ENCODE measurements around the gene CACNA1S. TPM values are rescaled to one million over a fixed set of nuclear protein-coding genes. Genes with fewer than 3 reads are reported as not detected.

CACNA1S gene
- total and polyA plus RNA-seq, 2 of the 4 experiments (the other 2 are of a cell fraction) = not detected

DNA sequence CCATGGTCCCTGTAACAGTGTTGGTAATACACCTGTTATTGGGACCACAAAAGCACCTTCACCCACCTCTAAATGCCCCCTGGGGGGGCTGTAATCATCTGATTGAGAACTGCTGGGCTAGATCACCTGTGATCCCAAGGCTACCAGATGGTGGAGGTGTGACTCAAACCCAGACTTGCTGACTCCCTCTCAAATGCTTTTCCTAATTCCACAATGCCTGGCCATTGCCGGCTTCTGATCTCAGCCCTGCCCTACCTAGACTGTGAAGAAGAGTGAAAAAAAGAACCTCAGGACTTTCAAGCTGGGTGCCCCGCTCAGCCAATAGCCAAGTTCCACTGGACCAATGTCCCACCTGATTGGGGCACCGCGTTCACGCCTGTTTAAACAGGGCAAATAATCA is 32.5 kb upstream of the CACNA1S start:
- Histone ChIP-seq H2BK120ac (ENCODE audit: low read depth, low read length) (no peak overlapping the region), H3K27ac (ENCODE audit: insufficient read depth, low read length) (no peak overlapping the region), H3K36me3 (ENCODE audit: control insufficient read depth, insufficient read depth, low read length) (peaks cover 80% of the 10 kb centered on the region), H3K9me3 (ENCODE audit: control insufficient read depth, insufficient read depth, low read length) (no peaks in the 10 kb centered on the region), H3K56ac (ENCODE audit: extremely low read depth, insufficient read depth, low read length) (no peak overlapping the region), H2BK20ac (ENCODE audit: low read depth, low read length) (no peak overlapping the region), H3K9me1 (ENCODE audit: insufficient read depth, low read length) (no peaks in the 10 kb centered on the region), H3K4me1 (ENCODE audit: control insufficient read depth, insufficient read depth, low read length) (no peaks in the 10 kb centered on the region), H4K91ac (ENCODE audit: insufficient read depth, low read depth, low read length) (no peak overlapping the region), H3K4ac (ENCODE audit: low read depth, low read length) (no peak overlapping the region), H2BK5ac (ENCODE audit: low read depth, low read length, poor library complexity, severe bottlenecking) (no peak overlapping the region), H2BK15ac (ENCODE audit: low read depth, low read length) (no peak overlapping the region), H3K23ac (ENCODE audit: low read depth, low read length) (no peak overlapping the region), H4K5ac (ENCODE audit: low read depth, low read length) (no peak overlapping the region), H3K4me2 (ENCODE audit: low read depth, low read length) (no peak overlapping the region), H3K27me3 (ENCODE audit: control insufficient read depth, insufficient read depth, low read length) (no peaks in the 10 kb centered on the region), H4K20me1 (ENCODE audit: insufficient read depth, low read length) (peaks cover 7% of the 10 kb centered on the region; the same call in 1 of the 2 replicates), H2AK9ac (replicated peaks; ENCODE audit: low read depth, low read length, poor library complexity) (no peak overlapping the region), H3K9ac (ENCODE audit: low read depth, low read length) (no peak overlapping the region), H3K14ac (replicated peaks; ENCODE audit: low read depth, low read length) (no peak overlapping the region), H3K79me1 (ENCODE audit: low read depth in 1 of 2, low read length in 2 of 2) (peaks cover 0 to 14% of the 10 kb centered on the region in 2 experiments; a peak in 2 of 4 replicates), H3K18ac (ENCODE audit: low read depth, low read length) (no peak overlapping the region), H4K8ac (ENCODE audit: low read depth in 2 of 2, low read length in 2 of 2) (no peak overlapping the region), H2AFZ (replicated peaks; ENCODE audit: low read length, poor library complexity) (no peak overlapping the region), H3K4me3 (ENCODE audit: insufficient read depth, low read depth, low read length) (no peak overlapping the region), H2AK5ac (ENCODE audit: low read depth, low read length) (no peak overlapping the region)
- intact Hi-C loops (cut with micrococcal nuclease) = no loop called here
- CTCF ChIA-PET = no interaction called here
- ATAC-seq (ENCODE audit: low read depth) = no peak
- no TSS peak for BruUV-seq (replicated peaks)
- WGBS, 2 experiments (ENCODE audit: extremely low coverage in 2 of 2, insufficient read length in 1 of 2) = no CpG with 5 or more reads among the region's 5 CpGs
- TF ChIP-seq USF2 (IDR thresholded peaks at IDR 0.05; ENCODE audit: low read depth, low read length) = no peak
- no peak for TF ChIP-seq ELK1 (IDR thresholded peaks at IDR 0.05; ENCODE audit: borderline replicate concordance, low read depth, low read length)
- no peak for TF ChIP-seq NFE2L2 (IDR thresholded peaks at IDR 0.05; ENCODE audit: low read depth, low read length)
- TF ChIP-seq MAZ (IDR thresholded peaks at IDR 0.05; ENCODE audit: borderline replicate concordance, low read depth, low read length) = no peak
- TF ChIP-seq FOS (IDR thresholded peaks at IDR 0.05; ENCODE audit: low read depth, low read length) = no peak
- TF ChIP-seq CHD1 (IDR thresholded peaks at IDR 0.05; ENCODE audit: low read depth, low read length) = no peak
- TF ChIP-seq MAFK (IDR thresholded peaks at IDR 0.05; ENCODE audit: low read depth, low read length) = no peak
- dilution Hi-C loops (cut with HindIII; ENCODE audit: low sequenced_read_pairs, unreplicated experiment) = no loop called here
- in situ Hi-C loops (cut with MboI; ENCODE audit: low sequenced_read_pairs) = no loop called here
- POLR2A ChIA-PET (ENCODE audit: unreplicated experiment) = no interaction called here
- no peak for DNase-seq

All from IMR-90 (cell line).